Fibroblast of lung (primary cell): Measurements from ENCODE around the gene AKAP6.

Experiments
- CTCF ChIP-seq, 2 donors: IDR thresholded peaks in 1 of 2; conservative IDR thresholded peaks in 1 of 2; 1 replicate in 1 of 2; 2 replicates in 1 of 2; pipeline ENCODE4 v1.5.1; 2011 to 2012; ENCODE audit warnings: low read length in 2 of 2, control low read depth in 1 of 2, inconsistent platforms in 1 of 2, low read depth in 1 of 2, mild to moderate bottlenecking in 1 of 2
- EZH2 ChIP-seq: IDR thresholded peaks from 2 replicates; pipeline ENCODE4 v1.5.1; 2012; ENCODE audit warnings: low read length, control low read depth, mild to moderate bottlenecking; ENCODE audit errors: missing control alignments

- TF ChIP-seq CTCF (conservative IDR thresholded peaks at IDR 0.05 in 1 of 2, IDR thresholded peaks at IDR 0.05 in 1 of 2; ENCODE audit: low read depth in 1 of 2, low read length in 2 of 2) (no peak), EZH2 (no peak)
Measured at GRCh38 chr14:32434880-32435279, 105.8 kb downstream of the AKAP6 start.
